A549 (cell line): ENCODE measurements around the gene ATL1. TPM values are rescaled to one million over a fixed set of nuclear protein-coding genes. Genes with fewer than 3 reads are reported as not detected.

Experiments
- ATAC-seq, 2 experiments: fragments of 200-7000 bp in 1 of 2; fragments of >200 bp in 1 of 2; cut with Nextera tagmentation in 1 of 2; cut with Tn5 transposase in 1 of 2; 3 replicates each; pipeline versions ENCODE4 v1.8.0 to v1.9.1; 2018 to 2020; ENCODE audit warnings: mild to moderate bottlenecking in 1 of 2, moderate library complexity in 1 of 2
- CTCF ChIA-PET: fragments of 300-600 bp; sonication (Branson Sonifier 250); formaldehyde crosslinking; extraction: SDS; loops from one replicate; lab custom pipeline; 2021; ENCODE audit warnings: antibody characterized with exemption, inconsistent platforms; lab: Yijun Ruan, JAX
- POLR2A ChIA-PET: fragments of 350-600 bp; formaldehyde crosslinking; extraction: SDS; loops from one replicate; lab custom pipeline; 2021; ENCODE audit warnings: antibody characterized with exemption, inconsistent platforms; lab: Yijun Ruan, JAX
- DNase-seq, 2 experiments: peaks; one replicate each; pipeline versions ENCODE4 v3.0.0 to v3.0.0-alpha.2; 2011 to 2016; ENCODE audit warnings: low read depth in 1 of 2, low spot score in 1 of 2
- FAIRE-seq: peaks from 2 replicates; lab custom pipeline; 2011; peaks lifted over from hg19 to GRCh38; lab: Jason Lieb, UNC
- H3K27ac ChIP-seq, 2 experiments: fragments of >200 bp; sonication (Bioruptor Twin); formaldehyde crosslinking; 3 replicates each; pipeline ENCODE4 v1.5.1; 2016 to 2017
- H3K4me1 ChIP-seq: fragments of >200 bp; sonication (Bioruptor Twin); formaldehyde crosslinking; 3 replicates; pipeline ENCODE4 v1.6.1; 2016
- H3K4me2 ChIP-seq: fragments of >200 bp; sonication (Bioruptor Twin); formaldehyde crosslinking; 3 replicates; pipeline ENCODE4 v1.6.1; 2016
- H3K4me3 ChIP-seq: fragments of >200 bp; sonication (Bioruptor Twin); formaldehyde crosslinking; 3 replicates; pipeline ENCODE4 v1.5.1; 2016
- H3K9me3 ChIP-seq: fragments of >200 bp; sonication (Bioruptor Twin); formaldehyde crosslinking; 3 replicates; pipeline ENCODE4 v1.6.1; 2016
- ATOH8 ChIP-seq: fragments of 250-450 bp; sonication (Bioruptor Pico); IDR thresholded peaks from 2 replicates; pipeline ENCODE4 v1.5.0; 2020; ENCODE audit warnings: low read depth, mild to moderate bottlenecking, moderate library complexity
- BHLHE40 ChIP-seq: IDR thresholded peaks from 2 replicates; pipeline ENCODE4 v1.6.1; 2012; ENCODE audit warnings: low read depth, low read length, inconsistent platforms
- CHD2 ChIP-seq: fragments of 150-350 bp; IDR thresholded peaks from 2 replicates; pipeline ENCODE4 v1.6.1; 2014; ENCODE audit warnings: low read length; ENCODE audit not compliant: partially characterized antibody
- CTCF ChIP-seq: fragments of >200 bp; sonication (Bioruptor Twin); formaldehyde crosslinking; IDR thresholded peaks from 3 replicates; pipeline ENCODE4 v1.5.1; 2016
- E2F6 ChIP-seq: IDR thresholded peaks from 2 replicates; pipeline ENCODE4 v1.6.1; 2012; ENCODE audit warnings: low read depth, borderline replicate concordance
- ELK1 ChIP-seq: fragments of 150-350 bp; IDR thresholded peaks from 2 replicates; pipeline ENCODE4 v1.6.1; 2014; ENCODE audit warnings: low read depth, mild to moderate bottlenecking, low read length
- ESRRA ChIP-seq: fragments of 150-350 bp; IDR thresholded peaks from 2 replicates; pipeline ENCODE4 v1.6.1; 2014; ENCODE audit warnings: mild to moderate bottlenecking, low read length, borderline replicate concordance
- FOXS1 ChIP-seq: fragments of 250-450 bp; sonication (Bioruptor Pico); IDR thresholded peaks from 2 replicates; pipeline ENCODE4 v1.5.0; 2020; ENCODE audit warnings: mild to moderate bottlenecking, moderate library complexity
- HDAC2 ChIP-seq: fragments of 200-600 bp; sonication (generic); IDR thresholded peaks from 2 replicates; pipeline ENCODE4 v1.6.1; 2016
- HES2 ChIP-seq: fragments of >200 bp; sonication (Bioruptor Twin); formaldehyde crosslinking; IDR thresholded peaks from 2 replicates; pipeline ENCODE4 v1.6.1; 2016
- HMGXB4 ChIP-seq: fragments of 250-450 bp; sonication (Bioruptor Pico); IDR thresholded peaks from 2 replicates; pipeline ENCODE4 v1.5.0; 2021; ENCODE audit warnings: mild to moderate bottlenecking, moderate library complexity, borderline replicate concordance
- JUN ChIP-seq, 2 experiments: fragments of >200 bp; sonication (Bioruptor Twin); formaldehyde crosslinking; IDR thresholded peaks; 2 replicates in 1 of 2; 3 replicates in 1 of 2; pipeline ENCODE4 v1.6.1; 2016 to 2017
- JUNB ChIP-seq: fragments of >200 bp; sonication (Bioruptor Twin); formaldehyde crosslinking; IDR thresholded peaks from 2 replicates; pipeline ENCODE4 v1.6.1; 2016
- KDM5A ChIP-seq: fragments of 200-600 bp; sonication (generic); IDR thresholded peaks from 2 replicates; pipeline ENCODE4 v1.6.1; 2016; ENCODE audit warnings: antibody characterized with exemption, mild to moderate bottlenecking
- MAX ChIP-seq: IDR thresholded peaks from 2 replicates; pipeline ENCODE4 v1.6.1; 2012
- MAZ ChIP-seq: fragments of 150-350 bp; IDR thresholded peaks from 2 replicates; pipeline ENCODE4 v1.6.1; 2014; ENCODE audit warnings: antibody characterized with exemption, low read depth, low read length, borderline replicate concordance
- MYC ChIP-seq: IDR thresholded peaks from 2 replicates; pipeline ENCODE4 v1.6.1; 2012; ENCODE audit warnings: mild to moderate bottlenecking, inconsistent platforms, low read length, improper control_type of control experiment, borderline replicate concordance
- NR3C1 ChIP-seq: fragments of >200 bp; sonication (Bioruptor Twin); formaldehyde crosslinking; IDR thresholded peaks from 3 replicates; pipeline ENCODE4 v1.6.1; 2017
- POLR2AphosphoS2 ChIP-seq: conservative IDR thresholded peaks from 2 replicates; pipeline ENCODE4 v1.6.1; 2012; ENCODE audit warnings: low read length, improper control_type of control experiment, inconsistent platforms
- RAD21 ChIP-seq, 2 experiments: fragments of >200 bp in 1 of 2; sonication (Bioruptor Twin) in 1 of 2; formaldehyde crosslinking in 1 of 2; IDR thresholded peaks in 1 of 2; conservative IDR thresholded peaks in 1 of 2; 2 replicates in 1 of 2; 3 replicates in 1 of 2; pipeline ENCODE4 v1.6.1; 2012 to 2018; ENCODE audit warnings: inconsistent platforms in 1 of 2
- RARB ChIP-seq: fragments of 250-450 bp; sonication (Bioruptor Pico); IDR thresholded peaks from 2 replicates; pipeline ENCODE4 v1.8.0; 2021; ENCODE audit warnings: mild to moderate bottlenecking, moderate library complexity
- RNF2 ChIP-seq: fragments of 200-600 bp; sonication (generic); IDR thresholded peaks from 2 replicates; pipeline ENCODE4 v1.6.1; 2016; ENCODE audit warnings: low read depth, mild to moderate bottlenecking, antibody characterized with exemption, moderate library complexity, borderline replicate concordance
- SMC3 ChIP-seq: fragments of >200 bp; sonication (Bioruptor Twin); formaldehyde crosslinking; IDR thresholded peaks from 3 replicates; pipeline ENCODE4 v1.6.1; 2018; ENCODE audit warnings: inconsistent platforms
- TFCP2L1 ChIP-seq: fragments of 250-450 bp; sonication (Bioruptor Pico); IDR thresholded peaks from 2 replicates; pipeline ENCODE4 v1.5.0; 2021; ENCODE audit warnings: mild to moderate bottlenecking
- ZC3H11A ChIP-seq: fragments of 450-650 bp; IDR thresholded peaks from 2 replicates; pipeline ENCODE4 v1.6.1; 2014; ENCODE audit warnings: antibody characterized with exemption, mild to moderate bottlenecking
- ZNF302 ChIP-seq: fragments of 250-450 bp; sonication (Bioruptor Pico); IDR thresholded peaks from 2 replicates; pipeline ENCODE4 v1.9.0; 2021; ENCODE audit warnings: inconsistent platforms, mild to moderate bottlenecking, moderate library complexity
- ZSCAN20 ChIP-seq: fragments of 250-450 bp; sonication (Bioruptor Pico); IDR thresholded peaks from 2 replicates; pipeline ENCODE4 v1.8.0; 2022; ENCODE audit warnings: mild to moderate bottlenecking, moderate library complexity
- WGBS: methylation state at CpG from one replicate; pipeline ENCODE4 v1.1.6; 2017; ENCODE audit errors: missing lambda C conversion rate; 5-methylcytosine and 5-hydroxymethylcytosine counted together
- polyA plus RNA-seq, 4 experiments: library from polyadenylated mRNA; depleted of rRNA in 3 of 4; stranded (reverse); fragments of >200 nt; fragmentation: RNase III in 1 of 4; extraction: RNeasy Plus Mini Kit Qiagen cat#74134 plus additional on column Dnase treatment in 1 of 4; gene quantifications; 2 replicates in 3 of 4; 3 replicates in 1 of 4; pipeline ENCODE4 v1.2.3, GENCODE V29; 2011 to 2017

Gene ATL1
- polyA plus RNA-seq, 2 of the 4 experiments (the other 2 are of a cell fraction): 4.7 to 5.1 TPM

- no peak for ATAC-seq
- H3K9me3 ChIP-seq: no peaks in the 10 kb centered on the region
- FAIRE-seq: peak; percentile 86
- no peak for DNase-seq
- H3K4me3 ChIP-seq: no peak overlapping the region
- H3K27ac ChIP-seq: no peak overlapping the region
- CTCF ChIA-PET: interaction anchor here (2.5 to 3.0 kb wide), 2 partner anchors 158 to 163 kb away, joined by 13 read pairs; no protein-coding TSS in a partner anchor
- no peaks in the 10 kb centered on the region for H3K4me1 ChIP-seq
- WGBS: 41% methylated on average over 4 of the region's 4 CpGs
- POLR2A ChIA-PET: no interaction called here
- TF ChIP-seq CHD2 (no peak), ZNF302 (CRISPR knock-in tag) (no peak), ESRRA (no peak), ZSCAN20 (CRISPR knock-in tag) (no peak), MAX (no peak), RNF2 (no peak), POLR2AphosphoS2 (no peak), ZC3H11A (no peak), TFCP2L1 (CRISPR knock-in tag) (no peak), HMGXB4 (CRISPR knock-in tag) (no peak), NR3C1 (no peak), JUN (IDR thresholded peaks at IDR 0.05) (no peak), E2F6 (no peak), MYC (no peak), SMC3 (no peak)
- TF ChIP-seq, all 56 proteins: peak for 0
- no peak overlapping the region for H3K4me2 ChIP-seq
These were observed 55.1 kb downstream of the ATL1 start for GRCh38 chr14:50615056-50615455.

GRCh38 chr14:50615552-50615951, 55.6 kb downstream of the ATL1 start:
- FAIRE-seq (no peak), ATAC-seq (no peak), DNase-seq (no peak)
- Histone ChIP-seq H3K9me3 (no peaks in the 10 kb centered on the region), H3K4me1 (no peaks in the 10 kb centered on the region), H3K4me3 (no peak overlapping the region), H3K4me2 (no peak overlapping the region), H3K27ac (no peak overlapping the region)
- ChIA-PET POLR2A (no interaction called here), CTCF (interaction anchor here (1.1 to 3.0 kb wide), 3 partner anchors 147 to 162 kb away, joined by 4 to 13 read pairs (median 13); no protein-coding TSS in a partner anchor)
- WGBS: 94% methylated on average over 2 of the region's 2 CpGs
- no peak for TF ChIP-seq KDM5A
- no peak for TF ChIP-seq HDAC2
- TF ChIP-seq ZC3H11A: no peak
- TF ChIP-seq RAD21 (conservative IDR thresholded peaks at IDR 0.05 in 1 of 2, IDR thresholded peaks at IDR 0.05 in 1 of 2): no peak
- no peak for TF ChIP-seq ATOH8
- TF ChIP-seq CTCF: no peak
- no peak for TF ChIP-seq JUNB
- TF ChIP-seq SMC3: no peak
- TF ChIP-seq ELK1: no peak
- TF ChIP-seq MAZ: no peak
- TF ChIP-seq HES2: no peak
- TF ChIP-seq JUN (IDR thresholded peaks at IDR 0.05): no peak
- no peak for TF ChIP-seq ZSCAN20 (CRISPR knock-in tag)
- no peak for TF ChIP-seq FOXS1 (CRISPR knock-in tag)
- no peak for TF ChIP-seq RARB
- TF ChIP-seq BHLHE40: no peak
- TF ChIP-seq CHD2: no peak
- TF ChIP-seq TFCP2L1 (CRISPR knock-in tag): no peak
